ENCODE results near the gene PUSL1.

The PUSL1 gene

GRCh38 chr1:1293263-1294249, 14.8 kb upstream of the PUSL1 start:
- no peak for DNase-seq (ENCODE audit: low read depth in 2 of 2, low spot score in 1 of 2)

DNA sequence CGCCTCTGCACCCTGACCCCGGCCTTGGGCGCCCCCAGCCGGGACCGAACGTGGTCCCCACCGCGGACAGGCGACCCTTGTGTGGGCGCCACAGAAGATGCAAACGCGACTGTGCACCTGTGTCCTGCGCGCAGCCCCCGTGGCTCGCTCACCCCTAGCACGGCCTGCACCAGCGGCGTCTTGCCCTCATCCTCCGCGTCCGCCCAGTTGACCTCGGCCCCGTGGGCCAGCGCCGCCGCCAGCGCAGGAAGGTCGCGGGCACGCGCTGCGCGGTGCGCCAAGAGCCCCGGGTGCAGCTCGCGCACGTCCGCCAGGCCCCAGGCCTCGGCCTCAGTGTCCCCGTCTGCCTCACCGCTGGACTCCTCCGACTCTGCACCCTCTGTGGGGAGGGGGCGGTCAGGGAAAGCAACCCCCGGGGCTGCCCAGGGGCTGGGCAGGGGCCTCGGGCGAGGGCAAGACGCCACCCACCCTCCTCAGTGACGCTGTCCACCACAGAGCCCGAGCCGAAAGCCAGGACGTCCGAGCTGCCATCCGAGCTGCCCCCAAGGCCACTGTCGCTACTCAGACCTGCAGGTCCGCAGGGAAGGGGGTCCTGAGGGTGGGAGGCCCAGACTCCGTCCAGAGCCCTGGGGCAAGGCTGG, 14.0 kb upstream of the PUSL1 start:
- no peak for DNase-seq (ENCODE audit: low read depth in 2 of 2, low spot score in 1 of 2)

- no peak for DNase-seq (ENCODE audit: low read depth in 2 of 2, low spot score in 1 of 2)
Measured at GRCh38 chr1:1295154-1295923, 13.1 kb upstream of the PUSL1 start.

DNA sequence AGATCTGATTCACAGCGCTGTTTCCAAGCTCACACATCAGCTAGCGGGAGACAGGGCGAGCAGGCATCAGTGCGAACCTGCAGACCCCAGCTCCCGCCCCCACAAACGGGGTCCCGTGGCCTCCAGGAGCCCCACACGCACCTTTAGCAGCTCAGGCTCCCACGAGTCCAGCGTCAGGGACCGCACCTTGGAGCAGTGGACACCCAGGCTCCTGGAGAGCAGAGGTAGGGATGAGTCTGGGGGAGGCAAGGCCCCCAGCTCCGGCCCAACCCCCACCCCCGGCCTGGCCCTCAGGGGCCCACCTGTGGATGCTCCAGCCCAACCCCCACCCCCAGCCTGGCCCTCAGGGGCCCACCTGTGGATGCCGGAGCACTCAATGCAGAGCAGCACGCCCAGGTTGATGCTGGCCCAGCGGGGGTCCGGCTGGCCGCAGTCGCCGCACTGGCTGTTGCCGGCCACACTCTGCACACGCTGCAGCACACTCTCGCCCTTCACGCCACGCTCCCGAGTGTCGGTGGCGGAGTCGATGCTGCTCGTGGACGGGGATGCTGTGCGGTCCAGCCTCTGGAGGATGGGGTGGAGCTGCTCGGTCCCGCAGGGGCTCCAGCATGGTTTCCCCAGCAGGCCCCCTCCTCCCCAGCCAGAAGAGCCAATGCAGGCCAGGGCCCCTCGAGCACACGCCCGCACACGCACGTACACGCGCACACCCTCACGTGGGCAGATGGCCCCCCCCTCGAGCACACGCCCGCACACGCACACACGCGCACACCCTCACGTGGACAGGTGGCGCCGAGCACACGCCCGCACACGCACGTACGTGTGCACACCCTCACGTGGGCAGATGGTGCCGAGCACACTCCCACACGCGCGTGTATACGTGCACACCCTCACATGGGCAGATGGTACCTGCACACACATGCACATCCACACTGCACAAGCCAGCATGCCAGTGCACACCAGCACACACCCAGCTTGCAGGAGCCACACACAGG, 12.0 kb upstream of the PUSL1 start:
- DNase-seq (ENCODE audit: low read depth in 2 of 2, low spot score in 1 of 2) = no peak

DNA sequence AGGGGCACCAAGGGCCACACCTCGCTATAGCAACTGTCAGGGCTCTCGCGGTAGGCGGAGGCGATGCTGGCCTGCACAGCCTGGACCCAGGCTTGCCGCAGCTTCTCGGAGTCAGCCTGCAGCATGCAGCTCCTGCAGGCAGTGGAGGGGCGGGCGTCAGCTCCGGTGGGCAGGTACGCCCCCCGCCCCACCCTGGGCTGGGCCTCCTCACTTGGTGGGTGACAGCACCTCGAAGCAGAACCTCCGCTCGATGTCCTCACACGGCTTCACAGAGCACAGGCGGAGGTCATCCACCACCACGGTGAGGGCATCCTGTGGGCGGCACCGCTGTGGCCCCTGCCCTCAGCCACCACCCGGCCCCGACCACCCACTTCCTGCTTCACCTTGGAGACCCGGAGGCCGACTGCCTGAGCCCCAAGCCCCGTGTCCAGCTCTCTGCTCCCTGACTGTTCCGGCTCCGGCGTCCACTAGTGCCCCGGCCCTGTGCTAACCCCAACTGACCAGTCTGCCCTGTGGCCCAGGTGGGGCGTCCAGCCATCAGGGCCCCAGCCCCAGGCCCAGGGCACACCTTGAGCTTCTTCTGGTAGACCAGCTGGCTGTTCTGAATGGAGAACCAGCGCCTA, 10.5 kb upstream of the PUSL1 start:
- no peak for DNase-seq (ENCODE audit: low read depth in 2 of 2, low spot score in 1 of 2)

GRCh38 chr1:1298861-1299685, 9.3 kb upstream of the PUSL1 start:
- DNase-seq (ENCODE audit: low read depth in 2 of 2, low spot score in 1 of 2) = no peak

- DNase-seq (ENCODE audit: low read depth in 2 of 2, low spot score in 1 of 2) = no peak
Measured at GRCh38 chr1:1299686-1300351, 8.6 kb upstream of the PUSL1 start.

GRCh38 chr1:1300352-1300739, 8.1 kb upstream of the PUSL1 start:
- no peak for DNase-seq (ENCODE audit: low read depth in 2 of 2, low spot score in 1 of 2)

- no peak for DNase-seq (ENCODE audit: low read depth in 2 of 2, low spot score in 1 of 2)
Measured at GRCh38 chr1:1302006-1302430, 6.4 kb upstream of the PUSL1 start.

GRCh38 chr1:1302951-1303509, 5.4 kb upstream of the PUSL1 start:
- DNase-seq (ENCODE audit: low read depth in 2 of 2, low spot score in 1 of 2) = no peak

- DNase-seq (ENCODE audit: low read depth in 2 of 2, low spot score in 1 of 2) = no peak
Measured at GRCh38 chr1:1303736-1304135, 4.7 kb upstream of the PUSL1 start.

DNA sequence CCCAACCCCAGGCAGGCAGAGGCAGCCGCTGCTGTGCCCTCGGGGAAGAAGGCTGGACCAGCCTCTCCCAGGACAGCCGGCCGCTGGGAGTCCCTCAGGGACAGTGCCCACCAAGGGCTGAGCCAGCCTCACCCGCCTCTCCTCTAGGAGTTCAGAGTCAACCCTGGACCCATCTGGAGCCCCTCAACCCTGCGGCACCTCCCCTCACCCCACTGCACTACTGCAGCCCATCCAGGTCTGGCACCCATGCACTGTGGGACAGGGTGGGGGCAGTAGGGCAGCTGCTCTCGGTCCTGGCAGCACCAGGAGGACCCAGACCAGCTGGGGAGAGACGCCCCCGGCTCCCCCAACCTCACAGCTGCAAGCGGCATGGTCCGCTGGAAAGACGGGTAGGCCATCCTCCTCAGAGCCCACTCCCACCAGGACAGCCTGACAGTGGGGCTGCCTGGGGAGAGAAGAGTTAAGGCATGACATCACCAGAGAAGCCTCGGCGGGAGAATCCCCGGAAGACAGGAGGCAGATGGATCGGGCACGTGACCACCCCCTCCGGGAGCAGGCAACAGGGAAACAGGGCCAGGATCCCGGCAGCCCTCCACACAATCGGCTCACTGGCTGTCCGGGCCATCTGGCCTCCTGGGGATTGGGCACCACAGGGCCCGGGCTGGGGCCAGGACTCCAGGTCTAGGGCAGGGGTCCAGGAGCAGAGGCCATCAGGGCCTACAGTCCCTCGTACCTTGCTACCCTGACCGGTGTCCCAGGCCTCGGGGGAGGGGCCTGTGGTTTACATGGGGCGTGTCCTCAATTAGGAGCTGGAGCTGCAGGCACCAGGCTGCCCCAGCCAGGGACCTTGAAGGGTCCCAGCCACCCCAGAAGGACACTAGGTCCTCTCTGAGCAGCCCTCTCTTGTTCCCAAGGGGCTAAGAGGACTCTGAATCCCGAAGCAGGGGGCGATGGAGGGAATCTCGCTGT, 3.8 kb upstream of the PUSL1 start:
- no peak for DNase-seq (ENCODE audit: low read depth in 2 of 2, low spot score in 1 of 2)

GRCh38 chr1:1305300-1306069, 2.9 kb upstream of the PUSL1 start:
- DNase-seq (ENCODE audit: low read depth in 2 of 2, low spot score in 1 of 2) = peak; percentile 51 to 67

- DNase-seq (ENCODE audit: low read depth in 2 of 2, low spot score in 1 of 2) = no peak
Measured at GRCh38 chr1:1306070-1306660, 2.2 kb upstream of the PUSL1 start.

DNA sequence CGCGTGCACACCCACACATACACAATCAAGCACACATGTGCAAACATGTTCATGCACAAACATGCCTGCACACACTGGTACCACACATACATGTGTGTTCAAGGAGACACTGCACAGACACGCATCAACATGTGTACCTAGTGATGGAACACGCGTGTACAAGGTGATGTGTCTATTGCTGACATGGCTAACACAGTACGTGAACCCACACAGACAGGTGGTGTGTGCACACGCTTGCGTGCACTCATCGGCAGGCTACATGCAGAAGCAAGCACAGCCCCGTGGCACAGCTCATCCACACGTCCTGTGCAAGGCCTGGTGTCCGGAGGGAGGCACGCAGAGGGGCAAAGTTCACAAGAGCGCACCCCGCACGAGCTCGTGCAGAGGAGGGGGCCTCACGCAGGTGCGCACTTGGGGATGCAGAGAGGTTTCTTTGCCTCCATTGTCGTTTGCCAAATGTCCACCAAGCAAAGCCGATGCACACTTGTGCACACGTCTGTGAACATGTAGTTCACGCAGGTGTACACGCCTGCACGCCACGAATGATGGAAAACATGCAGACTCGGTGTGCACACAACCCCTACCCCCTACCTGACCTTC, 1.6 kb upstream of the PUSL1 start:
- DNase-seq (ENCODE audit: low read depth in 2 of 2, low spot score in 1 of 2) = no peak
